Esophagus (tissue), 2 donors: ENCODE results near the gene GNG7. TPM values are rescaled to one million over a fixed set of nuclear protein-coding genes. Genes with fewer than 3 reads are reported as not detected.

ENCODE experiments used
- H3K27ac ChIP-seq, 2 donors: one replicate each; pipeline ENCODE4 v1.5.1; 2013; ENCODE audit warnings: low read depth in 2 of 2, mild to moderate bottlenecking in 2 of 2, inconsistent platforms in 1 of 2, low read length in 1 of 2, moderate library complexity in 1 of 2
- H3K27me3 ChIP-seq, 2 donors: one replicate each; pipeline ENCODE4 v1.6.1; 2013; ENCODE audit warnings: low read length in 2 of 2, control low read depth in 1 of 2, mild to moderate bottlenecking in 1 of 2; ENCODE audit not compliant: insufficient read depth in 2 of 2, control insufficient read depth in 1 of 2
- H3K36me3 ChIP-seq, 2 donors: one replicate each; pipeline ENCODE4 v1.6.1; 2013; ENCODE audit warnings: low read length in 1 of 2; ENCODE audit not compliant: control insufficient read depth in 2 of 2, insufficient read depth in 2 of 2
- H3K4me1 ChIP-seq, 2 donors: one replicate each; pipeline ENCODE4 v1.6.1; 2013; ENCODE audit warnings: low read length in 1 of 2; ENCODE audit not compliant: control insufficient read depth in 2 of 2, insufficient read depth in 2 of 2
- H3K4me3 ChIP-seq, 2 donors: one replicate each; pipeline ENCODE4 v1.5.1; 2013; ENCODE audit warnings: low read length in 2 of 2, mild to moderate bottlenecking in 2 of 2, low read depth in 1 of 2, moderate library complexity in 1 of 2
- H3K9me3 ChIP-seq, 2 donors: one replicate each; pipeline ENCODE4 v1.6.1; 2013; ENCODE audit warnings: mild to moderate bottlenecking in 2 of 2, low read depth in 1 of 2, low read length in 1 of 2, moderate library complexity in 1 of 2; ENCODE audit not compliant: control insufficient read depth in 2 of 2, insufficient read depth in 1 of 2
- WGBS, 2 donors: extraction: QIAGEN DNeasy Blood & Tissue Kit; methylation state at CpG; one replicate each; pipeline ENCODE4 v1.1.7; 2013; 5-methylcytosine and 5-hydroxymethylcytosine counted together
- polyA plus RNA-seq, 2 donors: library from polyadenylated mRNA; stranded (reverse); fragments of 200-250 nt; gene quantifications; one replicate each; pipeline ENCODE4 v1.2.3, GENCODE V29; 2013
- donor health status: healthy with polysubstance abuse.
- donor health status: Bipolar disorder and iron deficiency.

GNG7 gene
- 1 to 10 TPM; 1.2 to 2.4 TPM for polyA plus RNA-seq

GRCh38 chr19:2702170-2703076 is at the start of gene GNG7:
Gene GNG7 (minus strand): TSS chr19:2702694. CDS start chr19:2520688, 182,006 bp downstream.
- peaks cover 0 to 3% of the 10 kb centered on the region in 2 donors for H3K4me1 ChIP-seq
- H3K27me3 ChIP-seq = no peaks in the 10 kb centered on the region
- peak within 1 kb of the TSS; percentile 52 to 56 for H3K4me3 ChIP-seq
- no peaks in the 10 kb centered on the region for H3K36me3 ChIP-seq
- H3K9me3 ChIP-seq = peaks cover 0 to 3% of the 10 kb centered on the region in 2 donors
- WGBS, 2 donors = 2% methylated on average over 61 to 77 of the region's 77 CpGs
- H3K27ac ChIP-seq = peak within 1 kb of the TSS; percentile 61 to 66

GRCh38 chr19:2751438-2751830 is 48.9 kb upstream of the GNG7 start:
- no peak overlapping the region for H3K4me3 ChIP-seq
- peaks cover 0 to 3% of the 10 kb centered on the region in 2 donors for H3K4me1 ChIP-seq
- WGBS, 2 donors = 88 to 90% methylated on average over 21 of the region's 21 CpGs
- H3K9me3 ChIP-seq = no peaks in the 10 kb centered on the region
- H3K36me3 ChIP-seq = peaks cover 9 to 20% of the 10 kb centered on the region in 2 donors
- H3K27me3 ChIP-seq = no peaks in the 10 kb centered on the region
- no peak overlapping the region for H3K27ac ChIP-seq

- no peak overlapping the region for H3K4me3 ChIP-seq
- peaks cover 0 to 3% of the 10 kb centered on the region in 2 donors for H3K4me1 ChIP-seq
- no peaks in the 10 kb centered on the region for H3K9me3 ChIP-seq
- 69 to 72% methylated on average over 17 of the region's 17 CpGs for WGBS, 2 donors
- H3K36me3 ChIP-seq = peaks cover 8 to 19% of the 10 kb centered on the region in 2 donors
- no peaks in the 10 kb centered on the region for H3K27me3 ChIP-seq
- no peak overlapping the region for H3K27ac ChIP-seq
Measured at GRCh38 chr19:2750808-2751437, 48.4 kb upstream of the GNG7 start.

GRCh38 chr19:2747349-2747748 is 44.9 kb upstream of the GNG7 start:
- H3K36me3 ChIP-seq = no peaks in the 10 kb centered on the region
- H3K9me3 ChIP-seq = no peaks in the 10 kb centered on the region
- H3K27me3 ChIP-seq = no peaks in the 10 kb centered on the region
- peaks cover 0 to 3% of the 10 kb centered on the region in 2 donors for H3K4me1 ChIP-seq
- no peak overlapping the region for H3K27ac ChIP-seq
- 82 to 84% methylated on average over 7 of the region's 7 CpGs for WGBS, 2 donors
- no peak overlapping the region for H3K4me3 ChIP-seq

GRCh38 chr19:2744113-2744512 is 41.6 kb upstream of the GNG7 start:
- H3K4me3 ChIP-seq = no peak overlapping the region
- H3K27me3 ChIP-seq = no peaks in the 10 kb centered on the region
- 39 to 41% methylated on average over 4 of the region's 4 CpGs for WGBS, 2 donors

GRCh38 chr19:2743099-2743498 is 40.6 kb upstream of the GNG7 start:
- peaks cover 0 to 2% of the 10 kb centered on the region in 2 donors for H3K4me1 ChIP-seq
- no peak overlapping the region for H3K4me3 ChIP-seq
- H3K36me3 ChIP-seq = no peaks in the 10 kb centered on the region
- H3K9me3 ChIP-seq = no peaks in the 10 kb centered on the region
- H3K27me3 ChIP-seq = no peaks in the 10 kb centered on the region
- WGBS, 2 donors = 73 to 79% methylated on average over 8 of the region's 8 CpGs
- no peak overlapping the region for H3K27ac ChIP-seq

More at GRCh38 chr19:2744113-2744512, 41.6 kb upstream of the GNG7 start:
- peaks cover 0 to 3% of the 10 kb centered on the region in 2 donors for H3K4me1 ChIP-seq
- H3K36me3 ChIP-seq = no peaks in the 10 kb centered on the region
- no peaks in the 10 kb centered on the region for H3K9me3 ChIP-seq
- no peak overlapping the region for H3K27ac ChIP-seq

- Histone ChIP-seq H3K27ac (no peak overlapping the region), H3K4me3 (no peak overlapping the region)
- WGBS, 2 donors = 45% methylated on average over 13 of the region's 13 CpGs
Measured at GRCh38 chr19:2740314-2740656, 37.8 kb upstream of the GNG7 start.

GRCh38 chr19:2739602-2740313 is 37.3 kb upstream of the GNG7 start, which contains the start of gene SLC39A3:
Gene SLC39A3 (minus strand): TSS chr19:2740017. CDS start chr19:2737257, 2,760 bp downstream.
- Histone ChIP-seq H3K27me3 (no peaks in the 10 kb centered on the region), H3K9me3 (peaks cover 0 to 10% of the 10 kb centered on the region in 2 donors), H3K4me3 (peak within 1 kb of the TSS; percentile 73 to 83), H3K27ac (peak within 1 kb of the TSS in 1 of 2 donors; percentile 5), H3K36me3 (peaks cover 6 to 20% of the 10 kb centered on the region in 2 donors), H3K4me1 (peaks cover 0 to 2% of the 10 kb centered on the region in 2 donors)
- WGBS, 2 donors = 1 to 2% methylated on average over 64 of the region's 64 CpGs

More at GRCh38 chr19:2740314-2740656, 37.8 kb upstream of the GNG7 start:
- H3K36me3 ChIP-seq = peaks cover 6 to 15% of the 10 kb centered on the region in 2 donors
- peaks cover 0 to 10% of the 10 kb centered on the region in 2 donors for H3K9me3 ChIP-seq
- H3K27me3 ChIP-seq = no peaks in the 10 kb centered on the region
- peaks cover 0 to 2% of the 10 kb centered on the region in 2 donors for H3K4me1 ChIP-seq

GRCh38 chr19:2736550-2737190 is 34.2 kb upstream of the GNG7 start:
- 95 to 96% methylated on average over 15 of the region's 15 CpGs for WGBS, 2 donors
- Histone ChIP-seq H3K4me1 (peaks cover 0 to 9% of the 10 kb centered on the region in 2 donors), H3K9me3 (peaks cover 0 to 10% of the 10 kb centered on the region in 2 donors), H3K27ac (no peak overlapping the region), H3K27me3 (no peaks in the 10 kb centered on the region), H3K36me3 (peaks cover 6 to 35% of the 10 kb centered on the region in 2 donors), H3K4me3 (no peak overlapping the region)
